Gastrocnemius medialis (tissue), 4 donors: ENCODE results near the gene RAB19.

Experiments used
- CTCF ChIP-seq, 5 experiments: fragments of 450-650 bp in 3 of 5; fragments of 200-600 bp in 2 of 5; sonication (generic) in 2 of 5; IDR thresholded peaks in 4 of 5; conservative IDR thresholded peaks in 1 of 5; 1 replicate in 4 of 5; 2 replicates in 1 of 5; pipeline ENCODE4 v1.5.1; 2016 to 2019; ENCODE audit warnings: antibody characterized with exemption in 5 of 5, mild to moderate bottlenecking in 3 of 5, moderate library complexity in 3 of 5
- POLR2A ChIP-seq, 2 donors: fragments of 450-650 bp; IDR thresholded peaks; one replicate each; pipeline ENCODE4 v1.6.1; 2017; ENCODE audit warnings: antibody characterized with exemption in 2 of 2, mild to moderate bottlenecking in 2 of 2, moderate library complexity in 2 of 2

GRCh38 chr7:140390466-140391190, 13.2 kb upstream of the RAB19 start:
- TF ChIP-seq POLR2A (IDR thresholded peaks at IDR 0.05) (no peak), CTCF (IDR thresholded peaks at IDR 0.05 in 4 of 5, conservative IDR thresholded peaks at IDR 0.05 in 1 of 5) (no peak)
